ENCODE data around the gene CHD9.
"Not testable (repeated sequence)": the region's sequence is repeated elsewhere in the genome, so short reads cannot be mapped to it uniquely, and the experiment has no call there.

The CHD9 gene

GRCh38 chr16:53048139-53048915 is 6.5 kb upstream of the CHD9 start:
- Histone ChIP-seq H3K36me3 (ENCODE audit: control insufficient read depth in 4 of 4, insufficient read depth in 4 of 4, low read length in 3 of 4) (no peaks in the 10 kb centered on the region), H3K27ac (ENCODE audit: insufficient read depth in 1 of 2, low read depth in 1 of 2, low read length in 2 of 2, poor library complexity in 1 of 2, severe bottlenecking in 2 of 2) (no peak overlapping the region), H3K9me3 (ENCODE audit: control extremely low read depth in 1 of 5, control insufficient read depth in 4 of 5, insufficient read depth in 2 of 5, low read depth in 1 of 5, low read length in 4 of 5) (peaks cover 0 to 2% (median 0%) of the 10 kb centered on the region in 5 experiments), H3K27me3 (replicated peaks in 2 of 5; ENCODE audit: control insufficient read depth in 4 of 5, insufficient read depth in 5 of 5, low read length in 4 of 5) (no peaks in the 10 kb centered on the region), H3K4me1 (ENCODE audit: control extremely low read depth in 1 of 4, control insufficient read depth in 4 of 4, insufficient read depth in 4 of 4, low read length in 3 of 4) (peaks cover 0 to 9% (median 0%) of the 10 kb centered on the region in 4 experiments), H3K4me3 (ENCODE audit: control insufficient read depth in 1 of 7, extremely low read depth in 1 of 7, insufficient read depth in 4 of 7, low read depth in 2 of 7, low read length in 6 of 7) (no peak overlapping the region)
- ChIA-PET CTCF (interaction anchor here (0.6 kb wide), 1 partner anchor 17 kb away, joined by 3 read pairs; no protein-coding TSS in a partner anchor), POLR2A (no interaction called here)
- WGBS (ENCODE audit: insufficient coverage), result 92% methylated on average over 3 of the region's 4 CpGs
- no peak for DNase-seq

- H3K9me3 ChIP-seq (ENCODE audit: control extremely low read depth in 1 of 5, control insufficient read depth in 4 of 5, insufficient read depth in 2 of 5, low read depth in 1 of 5, low read length in 4 of 5); H3K4me3 ChIP-seq (ENCODE audit: control insufficient read depth in 1 of 7, extremely low read depth in 1 of 7, insufficient read depth in 4 of 7, low read depth in 2 of 7, low read length in 6 of 7); POLR2A ChIA-PET; CTCF ChIA-PET; H3K36me3 ChIP-seq (ENCODE audit: control insufficient read depth in 4 of 4, insufficient read depth in 4 of 4, low read length in 3 of 4); DNase-seq; H3K27me3 ChIP-seq (replicated peaks in 2 of 5; ENCODE audit: control insufficient read depth in 4 of 5, insufficient read depth in 5 of 5, low read length in 4 of 5); H3K27ac ChIP-seq (ENCODE audit: insufficient read depth in 1 of 2, low read depth in 1 of 2, low read length in 2 of 2, poor library complexity in 1 of 2, severe bottlenecking in 2 of 2): not testable (repeated sequence)
- WGBS (ENCODE audit: insufficient coverage), result no CpG with 5 or more reads among the region's 4 CpGs
- peaks cover 3 to 29% (median 18%) of the 10 kb centered on the region in 4 experiments for H3K4me1 ChIP-seq (ENCODE audit: control extremely low read depth in 1 of 4, control insufficient read depth in 4 of 4, insufficient read depth in 4 of 4, low read length in 3 of 4)
These were observed 3.5 kb upstream of the CHD9 start for GRCh38 chr16:53051255-53051654.

- no peak within 1 kb of the TSS for H3K4me3 ChIP-seq (ENCODE audit: control insufficient read depth in 1 of 7, extremely low read depth in 1 of 7, insufficient read depth in 4 of 7, low read depth in 2 of 7, low read length in 6 of 7)
- no peaks in the 10 kb centered on the region for H3K27me3 ChIP-seq (replicated peaks in 2 of 5; ENCODE audit: control insufficient read depth in 4 of 5, insufficient read depth in 5 of 5, low read length in 4 of 5)
- H3K9me3 ChIP-seq (ENCODE audit: control extremely low read depth in 1 of 5, control insufficient read depth in 4 of 5, insufficient read depth in 2 of 5, low read depth in 1 of 5, low read length in 4 of 5), result no peaks in the 10 kb centered on the region
- ChIA-PET POLR2A (no interaction called here), CTCF (interaction anchor here (0.8 to 7.8 kb wide), 7 partner anchors 8 to 165 kb away, joined by 3 to 73 read pairs (median 40); no protein-coding TSS in a partner anchor)
- peaks cover 3 to 35% (median 25%) of the 10 kb centered on the region in 4 experiments for H3K4me1 ChIP-seq (ENCODE audit: control extremely low read depth in 1 of 4, control insufficient read depth in 4 of 4, insufficient read depth in 4 of 4, low read length in 3 of 4)
- DNase-seq, result peak; percentile 21 to 68 (median 57)
- no CpG with 5 or more reads among the region's 2 CpGs for WGBS (ENCODE audit: insufficient coverage)
- no peak within 1 kb of the TSS for H3K27ac ChIP-seq (ENCODE audit: insufficient read depth in 1 of 2, low read depth in 1 of 2, low read length in 2 of 2, poor library complexity in 1 of 2, severe bottlenecking in 2 of 2)
- H3K36me3 ChIP-seq (ENCODE audit: control insufficient read depth in 4 of 4, insufficient read depth in 4 of 4, low read length in 3 of 4), result no peaks in the 10 kb centered on the region
These were observed 2.0 kb upstream of the CHD9 start, which contains the start of gene CHD9NB for GRCh38 chr16:53052519-53053501. Gene CHD9NB, minus strand, starts transcription at chr16:53052897. Its CDS starts 8,739 bp downstream, at chr16:53044158.

GRCh38 chr16:53053967-53054669 is 673 bp upstream of the CHD9 start:
- 58% methylated on average over 5 of the region's 13 CpGs for WGBS (ENCODE audit: insufficient coverage)
- peak overlapping the region in 1 of 2 experiments; percentile 60 for H3K27ac ChIP-seq (ENCODE audit: insufficient read depth in 1 of 2, low read depth in 1 of 2, low read length in 2 of 2, poor library complexity in 1 of 2, severe bottlenecking in 2 of 2)
- ChIA-PET POLR2A (interaction anchor here (0.9 to 2.7 kb wide), 4 partner anchors 37 to 76 kb away, joined by 3 to 28 read pairs (median 6); no protein-coding TSS in a partner anchor), CTCF (interaction anchor here (1.0 to 7.8 kb wide), 15 partner anchors 9 to 169 kb away, joined by 3 to 73 read pairs (median 13); no protein-coding TSS in a partner anchor)
- H3K36me3 ChIP-seq (ENCODE audit: control insufficient read depth in 4 of 4, insufficient read depth in 4 of 4, low read length in 3 of 4), result no peaks in the 10 kb centered on the region
- H3K9me3 ChIP-seq (ENCODE audit: control extremely low read depth in 1 of 5, control insufficient read depth in 4 of 5, insufficient read depth in 2 of 5, low read depth in 1 of 5, low read length in 4 of 5), result no peaks in the 10 kb centered on the region
- peak overlapping the region; percentile 69 to 89 (median 84) for H3K4me3 ChIP-seq (ENCODE audit: control insufficient read depth in 1 of 7, extremely low read depth in 1 of 7, insufficient read depth in 4 of 7, low read depth in 2 of 7, low read length in 6 of 7)
- H3K27me3 ChIP-seq (replicated peaks in 2 of 5; ENCODE audit: control insufficient read depth in 4 of 5, insufficient read depth in 5 of 5, low read length in 4 of 5), result no peaks in the 10 kb centered on the region
- peaks cover 3 to 39% (median 25%) of the 10 kb centered on the region in 4 experiments for H3K4me1 ChIP-seq (ENCODE audit: control extremely low read depth in 1 of 4, control insufficient read depth in 4 of 4, insufficient read depth in 4 of 4, low read length in 3 of 4)
- peak; percentile 47 to 81 (median 77) for DNase-seq

GRCh38 chr16:53055541-53056391 is 975 bp downstream of the CHD9 start:
- Histone ChIP-seq H3K4me1 (ENCODE audit: control extremely low read depth in 1 of 4, control insufficient read depth in 4 of 4, insufficient read depth in 4 of 4, low read length in 3 of 4) (peaks cover 3 to 39% (median 25%) of the 10 kb centered on the region in 4 experiments), H3K27me3 (replicated peaks in 2 of 5; ENCODE audit: control insufficient read depth in 4 of 5, insufficient read depth in 5 of 5, low read length in 4 of 5) (no peaks in the 10 kb centered on the region), H3K9me3 (ENCODE audit: control extremely low read depth in 1 of 5, control insufficient read depth in 4 of 5, insufficient read depth in 2 of 5, low read depth in 1 of 5, low read length in 4 of 5) (no peaks in the 10 kb centered on the region), H3K4me3 (ENCODE audit: control insufficient read depth in 1 of 7, extremely low read depth in 1 of 7, insufficient read depth in 4 of 7, low read depth in 2 of 7, low read length in 6 of 7) (peak overlapping the region in 6 of 7 experiments; percentile 75 to 89 (median 85)), H3K36me3 (ENCODE audit: control insufficient read depth in 4 of 4, insufficient read depth in 4 of 4, low read length in 3 of 4) (no peaks in the 10 kb centered on the region), H3K27ac (ENCODE audit: insufficient read depth in 1 of 2, low read depth in 1 of 2, low read length in 2 of 2, poor library complexity in 1 of 2, severe bottlenecking in 2 of 2) (peak overlapping the region in 1 of 2 experiments; percentile 81)
- WGBS (ENCODE audit: insufficient coverage), result 26% methylated on average over 5 of the region's 10 CpGs
- DNase-seq, result peak; percentile 23 to 53 (median 42)
- ChIA-PET POLR2A (interaction anchor here (1.2 to 2.7 kb wide), 3 partner anchors 35 to 44 kb away, joined by 4 to 28 read pairs (median 7); no protein-coding TSS in a partner anchor), CTCF (interaction anchor here (0.8 to 7.8 kb wide), 27 partner anchors 13 to 228 kb away, joined by 3 to 73 read pairs (median 5); no protein-coding TSS in a partner anchor)

Measured in common myeloid progenitor, CD34-positive (primary cell).